ENCODE data around the gene AZIN2.
A peak's percentile ranks its signal among the peaks of the same experiment; 100 is the strongest.
"Not testable (repeated sequence)": the region's sequence is repeated elsewhere in the genome, so short reads cannot be mapped to it uniquely, and the experiment has no call there.

The AZIN2 gene

GRCh38 chr1:33041026-33041425 is 39.9 kb upstream of the AZIN2 start:
- Histone ChIP-seq H3K4me1 (ENCODE audit: control extremely low read depth in 1 of 4, control insufficient read depth in 4 of 4, insufficient read depth in 4 of 4, low read length in 3 of 4) (peaks cover 12 to 35% (median 17%) of the 10 kb centered on the region in 4 experiments), H3K27me3 (replicated peaks in 2 of 5; ENCODE audit: control insufficient read depth in 4 of 5, insufficient read depth in 5 of 5, low read length in 4 of 5) (no peaks in the 10 kb centered on the region), H3K4me3 (ENCODE audit: control insufficient read depth in 1 of 7, extremely low read depth in 1 of 7, insufficient read depth in 4 of 7, low read depth in 2 of 7, low read length in 6 of 7) (no peak overlapping the region), H3K9me3 (ENCODE audit: control extremely low read depth in 1 of 5, control insufficient read depth in 4 of 5, insufficient read depth in 2 of 5, low read depth in 1 of 5, low read length in 4 of 5) (no peaks in the 10 kb centered on the region), H3K27ac (ENCODE audit: insufficient read depth in 1 of 2, low read depth in 1 of 2, low read length in 2 of 2, poor library complexity in 1 of 2, severe bottlenecking in 2 of 2) (no peak overlapping the region), H3K36me3 (ENCODE audit: control insufficient read depth in 4 of 4, insufficient read depth in 4 of 4, low read length in 3 of 4) (no peaks in the 10 kb centered on the region)
- DNase-seq: no peak
- ChIA-PET POLR2A (no interaction called here), CTCF (interaction anchor here (1.4 to 2.6 kb wide), 3 partner anchors 13 to 26 kb away, joined by 4 to 9 read pairs (median 6); no protein-coding TSS in a partner anchor)
- WGBS (ENCODE audit: insufficient coverage): no CpG with 5 or more reads among the region's 1 CpG

- POLR2A ChIA-PET: no interaction called here
- H3K36me3 ChIP-seq (ENCODE audit: control insufficient read depth in 4 of 4, insufficient read depth in 4 of 4, low read length in 3 of 4): no peaks in the 10 kb centered on the region
- no peak for DNase-seq
- H3K27ac ChIP-seq (ENCODE audit: insufficient read depth in 1 of 2, low read depth in 1 of 2, low read length in 2 of 2, poor library complexity in 1 of 2, severe bottlenecking in 2 of 2): no peak overlapping the region
- no peaks in the 10 kb centered on the region for H3K27me3 ChIP-seq (replicated peaks in 2 of 5; ENCODE audit: control insufficient read depth in 4 of 5, insufficient read depth in 5 of 5, low read length in 4 of 5)
- H3K9me3 ChIP-seq (ENCODE audit: control extremely low read depth in 1 of 5, control insufficient read depth in 4 of 5, insufficient read depth in 2 of 5, low read depth in 1 of 5, low read length in 4 of 5): no peaks in the 10 kb centered on the region
- H3K4me1 ChIP-seq (ENCODE audit: control extremely low read depth in 1 of 4, control insufficient read depth in 4 of 4, insufficient read depth in 4 of 4, low read length in 3 of 4): peaks cover 8 to 27% (median 11%) of the 10 kb centered on the region in 4 experiments
- no CpG with 5 or more reads among the region's 1 CpG for WGBS (ENCODE audit: insufficient coverage)
- CTCF ChIA-PET: interaction anchor here (1.6 kb wide), 1 partner anchor 11 kb away, joined by 6 read pairs; no protein-coding TSS in a partner anchor
- H3K4me3 ChIP-seq (ENCODE audit: control insufficient read depth in 1 of 7, extremely low read depth in 1 of 7, insufficient read depth in 4 of 7, low read depth in 2 of 7, low read length in 6 of 7): no peak overlapping the region
Measured at GRCh38 chr1:33042831-33043230, 38.1 kb upstream of the AZIN2 start.

DNA sequence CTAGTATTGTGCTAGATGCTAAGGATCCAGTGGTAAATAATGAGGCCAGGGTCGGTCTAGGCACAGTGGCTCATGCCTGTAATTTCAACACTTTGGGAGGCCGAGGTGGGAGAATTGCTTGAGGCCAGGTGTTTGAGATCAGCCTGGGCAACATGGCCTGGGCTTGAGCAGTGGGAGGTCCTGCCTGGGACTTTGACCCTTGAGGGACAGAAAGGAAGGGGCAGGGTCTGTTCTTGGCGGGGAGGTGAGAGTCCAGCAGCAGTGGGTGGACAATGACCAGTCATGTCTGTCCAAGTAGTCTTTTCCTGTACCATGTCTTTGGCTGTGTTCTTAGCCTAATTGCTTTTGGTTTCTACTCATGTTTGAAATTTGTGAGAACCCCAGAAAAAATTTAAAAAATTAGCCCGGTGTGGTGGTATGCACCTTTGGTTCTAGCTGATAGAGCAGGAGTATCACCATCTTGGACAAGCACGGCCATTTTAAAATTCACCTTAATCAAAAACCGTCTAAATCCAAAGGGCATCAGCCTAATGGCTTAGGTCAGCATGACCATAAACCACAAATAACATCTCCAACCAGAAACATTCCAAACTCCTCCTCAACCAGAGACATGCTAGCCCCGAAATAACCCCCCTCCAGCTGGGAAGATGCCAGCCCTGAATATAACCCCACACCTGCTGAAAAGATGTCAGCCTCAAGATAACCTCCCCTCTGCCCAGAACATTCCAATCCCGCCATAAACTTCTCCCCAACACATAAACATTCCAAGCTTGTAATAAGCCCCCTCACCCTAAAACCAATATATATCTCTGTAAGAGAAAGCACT is 37.5 kb upstream of the AZIN2 start:
- no peaks in the 10 kb centered on the region for H3K9me3 ChIP-seq (ENCODE audit: control extremely low read depth in 1 of 5, control insufficient read depth in 4 of 5, insufficient read depth in 2 of 5, low read depth in 1 of 5, low read length in 4 of 5)
- WGBS (ENCODE audit: insufficient coverage): 97% methylated on average over 5 of the region's 8 CpGs
- no peak overlapping the region for H3K27ac ChIP-seq (ENCODE audit: insufficient read depth in 1 of 2, low read depth in 1 of 2, low read length in 2 of 2, poor library complexity in 1 of 2, severe bottlenecking in 2 of 2)
- H3K27me3 ChIP-seq (replicated peaks in 2 of 5; ENCODE audit: control insufficient read depth in 4 of 5, insufficient read depth in 5 of 5, low read length in 4 of 5): no peaks in the 10 kb centered on the region
- no peak overlapping the region for H3K4me3 ChIP-seq (ENCODE audit: control insufficient read depth in 1 of 7, extremely low read depth in 1 of 7, insufficient read depth in 4 of 7, low read depth in 2 of 7, low read length in 6 of 7)
- ChIA-PET POLR2A (no interaction called here), CTCF (interaction anchor here (0.8 to 2.4 kb wide), 3 partner anchors 11 to 43 kb away, joined by 3 to 15 read pairs (median 4); no protein-coding TSS in a partner anchor)
- no peaks in the 10 kb centered on the region for H3K36me3 ChIP-seq (ENCODE audit: control insufficient read depth in 4 of 4, insufficient read depth in 4 of 4, low read length in 3 of 4)
- H3K4me1 ChIP-seq (ENCODE audit: control extremely low read depth in 1 of 4, control insufficient read depth in 4 of 4, insufficient read depth in 4 of 4, low read length in 3 of 4): peaks cover 8 to 28% (median 11%) of the 10 kb centered on the region in 4 experiments
- DNase-seq: no peak

DNA sequence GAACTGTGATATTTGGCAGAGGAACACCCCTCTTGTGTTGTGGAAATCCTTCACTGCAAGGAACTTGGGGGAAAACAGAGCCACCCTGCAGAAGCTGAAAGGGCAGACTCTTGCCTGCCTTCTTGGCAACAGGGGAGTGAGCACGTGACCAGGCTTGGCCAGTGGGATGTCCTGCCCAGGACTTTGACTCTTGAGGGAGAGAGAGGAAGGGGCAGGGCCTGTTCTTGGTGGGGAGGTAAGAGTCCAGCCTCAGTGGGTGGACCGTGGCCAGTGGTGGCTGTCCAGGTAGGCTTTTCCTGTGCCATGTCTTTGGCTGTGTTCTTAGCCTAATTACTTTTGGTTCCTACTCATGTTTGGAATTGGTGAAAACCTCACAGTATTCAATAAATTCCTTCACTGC is 35.7 kb upstream of the AZIN2 start:
- POLR2A ChIA-PET: interaction anchor here (0.5 kb wide), 1 partner anchor 29 kb away, joined by 3 read pairs; no protein-coding TSS in a partner anchor
- H3K9me3 ChIP-seq (ENCODE audit: control extremely low read depth in 1 of 5, control insufficient read depth in 4 of 5, insufficient read depth in 2 of 5, low read depth in 1 of 5, low read length in 4 of 5): no peaks in the 10 kb centered on the region
- no peak for DNase-seq

GRCh38 chr1:33045814-33046213 is 35.1 kb upstream of the AZIN2 start:
- peak in 2 of 3 donors; percentile 38 to 54 for DNase-seq
- CTCF ChIA-PET: interaction anchor here (0.7 to 2.4 kb wide), 4 partner anchors 8 to 57 kb away, joined by 3 to 15 read pairs (median 4); no protein-coding TSS in a partner anchor
- Histone ChIP-seq H3K9me3 (ENCODE audit: control extremely low read depth in 1 of 5, control insufficient read depth in 4 of 5, insufficient read depth in 2 of 5, low read depth in 1 of 5, low read length in 4 of 5) (no peaks in the 10 kb centered on the region), H3K36me3 (ENCODE audit: control insufficient read depth in 4 of 4, insufficient read depth in 4 of 4, low read length in 3 of 4) (no peaks in the 10 kb centered on the region), H3K27me3 (replicated peaks in 2 of 5; ENCODE audit: control insufficient read depth in 4 of 5, insufficient read depth in 5 of 5, low read length in 4 of 5) (no peaks in the 10 kb centered on the region), H3K4me1 (ENCODE audit: control extremely low read depth in 1 of 4, control insufficient read depth in 4 of 4, insufficient read depth in 4 of 4, low read length in 3 of 4) (peaks cover 13 to 32% (median 16%) of the 10 kb centered on the region in 4 experiments), H3K4me3 (ENCODE audit: control insufficient read depth in 1 of 7, extremely low read depth in 1 of 7, insufficient read depth in 4 of 7, low read depth in 2 of 7, low read length in 6 of 7) (no peak overlapping the region), H3K27ac (ENCODE audit: insufficient read depth in 1 of 2, low read depth in 1 of 2, low read length in 2 of 2, poor library complexity in 1 of 2, severe bottlenecking in 2 of 2) (no peak overlapping the region)
- POLR2A ChIA-PET: interaction anchor here (0.5 kb wide), 1 partner anchor 28 kb away, joined by 3 read pairs; no protein-coding TSS in a partner anchor
- WGBS (ENCODE audit: insufficient coverage): 73% methylated on average over 5 of the region's 6 CpGs

More for the DNA sequence above, 35.7 kb upstream of the AZIN2 start:
- Histone ChIP-seq H3K27me3 (replicated peaks in 2 of 5; ENCODE audit: control insufficient read depth in 4 of 5, insufficient read depth in 5 of 5, low read length in 4 of 5) (no peaks in the 10 kb centered on the region), H3K36me3 (ENCODE audit: control insufficient read depth in 4 of 4, insufficient read depth in 4 of 4, low read length in 3 of 4) (no peaks in the 10 kb centered on the region), H3K4me3 (ENCODE audit: control insufficient read depth in 1 of 7, extremely low read depth in 1 of 7, insufficient read depth in 4 of 7, low read depth in 2 of 7, low read length in 6 of 7) (no peak overlapping the region), H3K4me1 (ENCODE audit: control extremely low read depth in 1 of 4, control insufficient read depth in 4 of 4, insufficient read depth in 4 of 4, low read length in 3 of 4) (peaks cover 9 to 29% (median 12%) of the 10 kb centered on the region in 4 experiments), H3K27ac (ENCODE audit: insufficient read depth in 1 of 2, low read depth in 1 of 2, low read length in 2 of 2, poor library complexity in 1 of 2, severe bottlenecking in 2 of 2) (no peak overlapping the region)
- WGBS (ENCODE audit: insufficient coverage): 100% methylated on average over 1 of the region's 2 CpGs
- CTCF ChIA-PET: interaction anchor here (1.3 to 2.4 kb wide), 2 partner anchors 10 to 20 kb away, joined by 4 to 15 read pairs; no protein-coding TSS in a partner anchor

DNA sequence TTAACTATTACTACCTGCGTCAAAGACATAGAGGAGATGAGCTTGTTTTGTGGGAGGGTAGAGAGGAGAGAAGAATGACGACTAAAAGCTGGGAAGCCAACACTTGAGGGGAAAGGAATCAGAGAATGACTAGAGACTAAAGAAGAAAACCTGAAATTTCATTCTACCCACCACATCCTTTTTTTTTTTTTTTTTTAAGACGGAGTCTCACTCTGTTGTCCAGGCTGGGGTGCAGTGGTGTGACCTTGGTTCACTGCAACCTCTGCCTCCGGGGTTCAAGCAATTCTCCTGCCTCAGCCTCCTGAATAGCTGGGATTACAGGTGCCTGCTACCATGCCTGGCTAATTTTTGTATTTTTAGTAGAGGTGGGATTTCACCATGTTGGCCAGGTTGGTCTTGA is 34.7 kb upstream of the AZIN2 start:
- H3K27me3 ChIP-seq (replicated peaks in 2 of 5; ENCODE audit: control insufficient read depth in 4 of 5, insufficient read depth in 5 of 5, low read length in 4 of 5); H3K36me3 ChIP-seq (ENCODE audit: control insufficient read depth in 4 of 4, insufficient read depth in 4 of 4, low read length in 3 of 4); H3K9me3 ChIP-seq (ENCODE audit: control extremely low read depth in 1 of 5, control insufficient read depth in 4 of 5, insufficient read depth in 2 of 5, low read depth in 1 of 5, low read length in 4 of 5); H3K27ac ChIP-seq (ENCODE audit: insufficient read depth in 1 of 2, low read depth in 1 of 2, low read length in 2 of 2, poor library complexity in 1 of 2, severe bottlenecking in 2 of 2); H3K4me3 ChIP-seq (ENCODE audit: control insufficient read depth in 1 of 7, extremely low read depth in 1 of 7, insufficient read depth in 4 of 7, low read depth in 2 of 7, low read length in 6 of 7); DNase-seq; POLR2A ChIA-PET: not testable (repeated sequence)
- peaks cover 13 to 32% (median 16%) of the 10 kb centered on the region in 4 experiments for H3K4me1 ChIP-seq (ENCODE audit: control extremely low read depth in 1 of 4, control insufficient read depth in 4 of 4, insufficient read depth in 4 of 4, low read length in 3 of 4)
- WGBS (ENCODE audit: insufficient coverage): 100% methylated on average over 1 of the region's 4 CpGs
- CTCF ChIA-PET: interaction anchor here (0.7 to 2.4 kb wide), 5 partner anchors 8 to 56 kb away, joined by 3 to 15 read pairs (median 4); no protein-coding TSS in a partner anchor

- CTCF ChIA-PET: interaction anchor here (0.5 to 1.8 kb wide), 8 partner anchors 9 to 893 kb away, joined by 3 to 5 read pairs (median 3); no protein-coding TSS in a partner anchor
- no peak for DNase-seq
- Histone ChIP-seq H3K4me1 (ENCODE audit: control extremely low read depth in 1 of 4, control insufficient read depth in 4 of 4, insufficient read depth in 4 of 4, low read length in 3 of 4) (peaks cover 13 to 32% (median 16%) of the 10 kb centered on the region in 4 experiments), H3K27ac (ENCODE audit: insufficient read depth in 1 of 2, low read depth in 1 of 2, low read length in 2 of 2, poor library complexity in 1 of 2, severe bottlenecking in 2 of 2) (no peak overlapping the region), H3K9me3 (ENCODE audit: control extremely low read depth in 1 of 5, control insufficient read depth in 4 of 5, insufficient read depth in 2 of 5, low read depth in 1 of 5, low read length in 4 of 5) (no peaks in the 10 kb centered on the region), H3K36me3 (ENCODE audit: control insufficient read depth in 4 of 4, insufficient read depth in 4 of 4, low read length in 3 of 4) (no peaks in the 10 kb centered on the region), H3K4me3 (ENCODE audit: control insufficient read depth in 1 of 7, extremely low read depth in 1 of 7, insufficient read depth in 4 of 7, low read depth in 2 of 7, low read length in 6 of 7) (no peak overlapping the region), H3K27me3 (replicated peaks in 2 of 5; ENCODE audit: control insufficient read depth in 4 of 5, insufficient read depth in 5 of 5, low read length in 4 of 5) (no peaks in the 10 kb centered on the region)
- WGBS (ENCODE audit: insufficient coverage): no CpG with 5 or more reads among the region's 2 CpGs
- POLR2A ChIA-PET: no interaction called here
Measured at GRCh38 chr1:33047290-33047689, 33.7 kb upstream of the AZIN2 start.
